ENCODE results near the gene GALNT13. TPM values are rescaled to one million over a fixed set of nuclear protein-coding genes. Genes with fewer than 3 reads are reported as not detected.

The GALNT13 gene
- total and polyA plus RNA-seq, 2 donors: 0.96 to 19.5 TPM

- 77% methylated on average over 3 of the region's 3 CpGs for WGBS
- Histone ChIP-seq H3K4me3 (ENCODE audit: low read depth, low read length) (no peak overlapping the region), H3K27ac (ENCODE audit: low read depth) (no peak overlapping the region), H3K4me1 (ENCODE audit: insufficient read depth) (no peaks in the 10 kb centered on the region), H3K36me3 (ENCODE audit: insufficient read depth) (no peaks in the 10 kb centered on the region)
- no peak for DNase-seq (ENCODE audit: extremely low spot score)
Observed at GRCh38 chr2:154350911-154351310, 479.2 kb downstream of the GALNT13 start.

DNA sequence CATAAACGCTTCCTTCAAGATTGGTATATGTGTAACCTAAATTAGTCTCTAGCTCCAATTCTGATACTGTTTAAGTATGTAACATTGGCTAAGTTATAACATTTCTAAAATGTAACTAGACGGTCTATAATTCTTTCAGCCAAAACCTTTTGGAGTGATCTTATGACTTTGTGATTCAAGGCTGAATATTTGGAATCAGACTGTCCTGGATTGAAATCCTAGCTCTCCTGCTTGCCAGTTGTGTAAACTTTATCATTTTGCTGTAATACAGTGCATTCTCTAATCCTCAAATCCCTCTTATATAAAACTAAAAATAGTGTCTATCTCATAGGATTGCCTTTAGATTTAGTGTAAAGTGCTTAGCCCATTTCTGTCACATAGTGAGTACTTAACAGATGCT is 489.6 kb downstream of the GALNT13 start:
- no peak for DNase-seq (ENCODE audit: extremely low spot score)
- Histone ChIP-seq H3K36me3 (ENCODE audit: insufficient read depth) (no peaks in the 10 kb centered on the region), H3K4me3 (ENCODE audit: low read depth, low read length) (no peak overlapping the region), H3K27ac (ENCODE audit: low read depth) (no peak overlapping the region), H3K4me1 (ENCODE audit: insufficient read depth) (no peaks in the 10 kb centered on the region)
- 43% methylated on average over 2 of the region's 2 CpGs for WGBS

DNA sequence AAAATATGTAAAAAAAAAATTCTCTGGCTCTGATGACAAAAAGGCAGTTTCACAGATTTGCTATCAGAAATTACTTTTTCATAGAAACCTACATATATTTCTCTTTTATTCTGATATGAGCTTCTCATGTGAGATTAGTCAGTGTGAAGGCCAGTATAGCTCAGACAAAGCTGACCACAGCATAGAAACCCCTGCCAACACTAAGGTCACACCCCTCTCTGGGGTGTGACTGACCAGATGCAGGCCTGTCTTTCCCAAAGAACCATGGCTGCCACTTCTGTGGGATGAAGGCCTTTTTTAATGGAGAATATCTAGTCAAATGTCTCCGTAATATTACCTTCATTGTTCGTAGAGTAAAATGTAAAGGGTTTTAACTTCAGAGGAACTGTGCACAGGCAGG is 496.4 kb downstream of the GALNT13 start:
- H3K27ac ChIP-seq (ENCODE audit: low read depth): no peak overlapping the region
- no peaks in the 10 kb centered on the region for H3K36me3 ChIP-seq (ENCODE audit: insufficient read depth)
- no peak for DNase-seq (ENCODE audit: extremely low spot score)
- 99% methylated on average over 2 of the region's 2 CpGs for WGBS
- no peak overlapping the region for H3K4me3 ChIP-seq (ENCODE audit: low read depth, low read length)
- no peaks in the 10 kb centered on the region for H3K4me1 ChIP-seq (ENCODE audit: insufficient read depth)

GRCh38 chr2:154370873-154371272 is 499.2 kb downstream of the GALNT13 start:
- no peak overlapping the region for H3K4me3 ChIP-seq (ENCODE audit: low read depth, low read length)
- H3K36me3 ChIP-seq (ENCODE audit: insufficient read depth): no peaks in the 10 kb centered on the region
- no peak for DNase-seq (ENCODE audit: extremely low spot score)
- H3K27ac ChIP-seq (ENCODE audit: low read depth): no peak overlapping the region
- H3K4me1 ChIP-seq (ENCODE audit: insufficient read depth): no peaks in the 10 kb centered on the region

DNA sequence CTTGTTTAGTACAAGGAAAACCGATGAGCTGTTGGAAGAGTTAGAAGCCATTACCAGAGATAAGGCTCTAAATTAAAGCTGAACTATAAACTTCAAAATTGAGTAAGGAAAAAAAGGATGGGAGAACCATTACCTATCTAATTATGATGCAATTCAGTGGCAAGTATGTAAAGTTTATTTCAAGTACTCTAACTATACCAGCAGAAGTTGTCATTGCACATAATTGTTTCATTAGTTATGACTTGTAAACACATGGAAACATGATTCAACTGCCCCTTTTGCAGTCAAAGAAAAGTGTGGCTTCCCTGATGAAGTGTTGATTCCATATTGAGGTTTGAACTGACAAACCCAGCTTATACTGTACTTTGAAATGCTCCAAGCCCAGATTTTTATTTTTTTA is 502.7 kb downstream of the GALNT13 start:
- Histone ChIP-seq H3K4me1 (ENCODE audit: insufficient read depth) (no peaks in the 10 kb centered on the region), H3K27ac (ENCODE audit: low read depth) (no peak overlapping the region), H3K4me3 (ENCODE audit: low read depth, low read length) (no peak overlapping the region), H3K36me3 (ENCODE audit: insufficient read depth) (no peaks in the 10 kb centered on the region)
- 62% methylated on average over 1 of the region's 1 CpG for WGBS
- DNase-seq (ENCODE audit: extremely low spot score): no peak

GRCh38 chr2:154375579-154375931 is 503.8 kb downstream of the GALNT13 start:
- Histone ChIP-seq H3K4me1 (ENCODE audit: insufficient read depth) (no peaks in the 10 kb centered on the region), H3K4me3 (ENCODE audit: low read depth, low read length) (no peak overlapping the region), H3K27ac (ENCODE audit: low read depth) (no peak overlapping the region), H3K36me3 (ENCODE audit: insufficient read depth) (no peaks in the 10 kb centered on the region)
- WGBS: 4% methylated on average over 7 of the region's 7 CpGs
- DNase-seq (ENCODE audit: extremely low spot score): peak; percentile 18

DNA sequence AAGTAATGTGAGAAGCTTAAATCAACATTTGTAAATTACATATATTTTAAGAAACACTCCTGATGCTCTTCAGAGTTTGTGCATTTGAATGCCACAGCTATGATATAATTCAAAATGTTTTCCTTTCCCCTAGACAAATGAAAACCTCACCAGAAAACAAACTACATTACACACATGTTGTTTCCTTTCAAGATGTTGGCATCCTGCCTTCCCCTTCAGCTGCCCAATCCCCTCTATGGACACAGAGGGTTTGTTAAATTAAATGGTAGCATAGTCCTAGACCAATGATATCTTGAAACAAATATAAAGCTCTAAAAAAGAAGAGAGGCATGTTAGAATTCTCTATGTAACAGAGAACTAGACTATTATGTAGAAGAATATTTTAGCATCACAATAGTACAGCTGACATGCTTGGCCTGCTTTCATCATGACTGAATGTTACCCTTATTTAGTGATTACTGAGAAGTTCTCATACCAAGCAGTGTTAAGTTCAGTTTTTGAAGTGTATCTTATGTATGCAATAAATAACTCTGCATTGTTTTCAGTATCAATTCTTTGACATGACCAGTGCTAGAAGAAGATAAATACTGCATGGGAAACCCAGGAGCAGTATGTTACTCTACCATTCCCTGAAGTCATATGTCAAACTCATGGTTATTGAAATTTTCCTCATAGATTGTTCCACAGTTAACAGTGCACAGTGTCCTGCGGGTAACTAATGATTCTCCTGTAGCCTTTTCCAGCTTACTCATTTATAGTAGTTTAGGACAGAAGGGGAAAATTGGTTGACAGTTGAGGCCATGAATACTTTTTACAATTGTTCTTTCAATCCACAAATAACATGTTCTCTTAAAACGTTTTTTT is 510.4 kb downstream of the GALNT13 start:
- 59% methylated on average over 2 of the region's 2 CpGs for WGBS
- no peak overlapping the region for H3K27ac ChIP-seq (ENCODE audit: low read depth)
- H3K4me3 ChIP-seq (ENCODE audit: low read depth, low read length): no peak overlapping the region
- H3K4me1 ChIP-seq (ENCODE audit: insufficient read depth): no peaks in the 10 kb centered on the region
- H3K36me3 ChIP-seq (ENCODE audit: insufficient read depth): no peaks in the 10 kb centered on the region
- DNase-seq (ENCODE audit: extremely low spot score): no peak

DNA sequence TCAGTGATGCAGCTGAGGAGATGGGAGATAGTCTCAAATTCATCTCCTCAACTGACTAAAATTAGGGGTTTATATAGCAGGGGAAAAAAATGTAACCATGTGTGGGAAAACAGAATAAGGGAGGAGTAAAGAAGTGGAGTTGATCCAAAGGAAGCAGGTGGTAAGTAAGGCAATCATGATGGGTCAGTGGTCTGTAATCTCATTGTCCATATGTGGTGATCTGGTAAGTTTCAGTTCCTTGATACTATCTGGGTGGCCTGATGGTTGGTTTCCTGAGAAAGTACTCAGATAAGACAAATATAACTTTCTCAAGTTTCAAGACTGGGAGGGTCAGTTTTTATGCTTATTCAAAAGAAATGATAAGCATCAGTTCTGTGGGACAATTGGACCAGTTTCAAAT is 514.5 kb downstream of the GALNT13 start:
- Histone ChIP-seq H3K36me3 (ENCODE audit: insufficient read depth) (no peaks in the 10 kb centered on the region), H3K27ac (ENCODE audit: low read depth) (no peak overlapping the region), H3K4me1 (ENCODE audit: insufficient read depth) (no peaks in the 10 kb centered on the region), H3K4me3 (ENCODE audit: low read depth, low read length) (no peak overlapping the region)
- no peak for DNase-seq (ENCODE audit: extremely low spot score)

DNA sequence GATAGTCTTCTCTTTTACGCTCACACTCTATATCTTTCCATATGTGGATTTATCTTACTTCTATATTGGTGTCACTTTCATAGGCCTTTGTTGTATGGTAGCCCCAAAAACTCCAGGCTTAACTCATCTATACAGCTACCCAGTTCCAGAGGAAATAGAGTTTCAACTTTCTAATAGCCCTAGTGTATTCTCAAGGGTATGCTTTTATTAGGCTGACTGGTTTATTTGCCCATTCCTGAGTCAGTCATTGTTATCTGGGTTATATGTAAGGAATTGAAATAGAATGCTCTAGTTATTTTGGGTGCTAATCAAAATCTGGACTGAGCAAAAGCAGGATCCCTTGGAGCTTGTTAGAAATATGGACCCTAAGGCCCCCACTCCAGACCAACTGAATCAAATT is 519.3 kb downstream of the GALNT13 start:
- DNase-seq (ENCODE audit: extremely low spot score): no peak
- H3K36me3 ChIP-seq (ENCODE audit: insufficient read depth): no peaks in the 10 kb centered on the region
- H3K4me3 ChIP-seq (ENCODE audit: low read depth, low read length): no peak overlapping the region
- no peak overlapping the region for H3K27ac ChIP-seq (ENCODE audit: low read depth)
- WGBS: 92% methylated on average over 1 of the region's 1 CpG
- H3K4me1 ChIP-seq (ENCODE audit: insufficient read depth): no peaks in the 10 kb centered on the region

- H3K36me3 ChIP-seq (ENCODE audit: insufficient read depth): no peaks in the 10 kb centered on the region
- DNase-seq (ENCODE audit: extremely low spot score): no peak
- H3K4me1 ChIP-seq (ENCODE audit: insufficient read depth): no peaks in the 10 kb centered on the region
- no peak overlapping the region for H3K27ac ChIP-seq (ENCODE audit: low read depth)
- 82% methylated on average over 1 of the region's 1 CpG for WGBS
- no peak overlapping the region for H3K4me3 ChIP-seq (ENCODE audit: low read depth, low read length)
Observed at GRCh38 chr2:154392256-154392655, 520.5 kb downstream of the GALNT13 start.

DNA sequence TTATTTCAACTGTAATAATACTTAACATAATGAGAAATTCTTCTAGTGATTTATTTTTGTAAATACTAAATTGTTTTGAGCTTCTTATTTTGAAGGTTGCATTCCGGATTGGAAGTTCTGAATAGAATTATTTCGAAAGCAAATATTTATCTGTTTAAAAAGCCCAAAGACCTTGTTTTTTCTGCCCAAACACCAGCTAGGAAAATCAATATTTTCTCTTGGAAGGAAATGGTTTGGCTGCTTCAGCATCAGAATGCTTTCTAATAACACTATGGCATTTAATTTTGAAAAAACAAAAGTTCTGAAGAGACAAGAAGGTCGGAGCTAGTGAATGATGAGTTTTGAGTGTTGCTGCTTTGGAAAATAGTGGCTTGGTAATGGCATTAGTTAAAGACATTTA is 522.9 kb downstream of the GALNT13 start:
- DNase-seq (ENCODE audit: extremely low spot score): no peak
- no peak overlapping the region for H3K4me3 ChIP-seq (ENCODE audit: low read depth, low read length)
- H3K36me3 ChIP-seq (ENCODE audit: insufficient read depth): no peaks in the 10 kb centered on the region
- H3K4me1 ChIP-seq (ENCODE audit: insufficient read depth): no peaks in the 10 kb centered on the region
- H3K27ac ChIP-seq (ENCODE audit: low read depth): no peak overlapping the region
- 88% methylated on average over 3 of the region's 3 CpGs for WGBS

GRCh38 chr2:154400563-154401290 is 529.0 kb downstream of the GALNT13 start:
- DNase-seq (ENCODE audit: extremely low spot score): no peak
- Histone ChIP-seq H3K36me3 (ENCODE audit: insufficient read depth) (no peaks in the 10 kb centered on the region), H3K4me1 (ENCODE audit: insufficient read depth) (no peaks in the 10 kb centered on the region), H3K27ac (ENCODE audit: low read depth) (no peak overlapping the region), H3K4me3 (ENCODE audit: low read depth, low read length) (no peak overlapping the region)
- WGBS: 35% methylated on average over 4 of the region's 4 CpGs

GRCh38 chr2:154402213-154402612 is 530.5 kb downstream of the GALNT13 start:
- WGBS: 13% methylated on average over 3 of the region's 3 CpGs

GRCh38 chr2:154403242-154403790 is 531.6 kb downstream of the GALNT13 start:
- Histone ChIP-seq H3K27ac (ENCODE audit: low read depth) (no peak overlapping the region), H3K4me1 (ENCODE audit: insufficient read depth) (no peaks in the 10 kb centered on the region), H3K36me3 (ENCODE audit: insufficient read depth) (no peaks in the 10 kb centered on the region), H3K4me3 (ENCODE audit: low read depth, low read length) (no peak overlapping the region)
- no peak for DNase-seq (ENCODE audit: extremely low spot score)
- WGBS: 91% methylated on average over 3 of the region's 3 CpGs

More at GRCh38 chr2:154402213-154402612, 530.5 kb downstream of the GALNT13 start:
- Histone ChIP-seq H3K4me1 (ENCODE audit: insufficient read depth) (no peaks in the 10 kb centered on the region), H3K4me3 (ENCODE audit: low read depth, low read length) (no peak overlapping the region), H3K36me3 (ENCODE audit: insufficient read depth) (no peaks in the 10 kb centered on the region), H3K27ac (ENCODE audit: low read depth) (no peak overlapping the region)
- DNase-seq (ENCODE audit: extremely low spot score): peak; percentile 1
